ENCODE data around the gene SAG.

The SAG gene
- total RNA-seq: 0.18 to 0.22 reads per million in 2 experiments

DNA sequence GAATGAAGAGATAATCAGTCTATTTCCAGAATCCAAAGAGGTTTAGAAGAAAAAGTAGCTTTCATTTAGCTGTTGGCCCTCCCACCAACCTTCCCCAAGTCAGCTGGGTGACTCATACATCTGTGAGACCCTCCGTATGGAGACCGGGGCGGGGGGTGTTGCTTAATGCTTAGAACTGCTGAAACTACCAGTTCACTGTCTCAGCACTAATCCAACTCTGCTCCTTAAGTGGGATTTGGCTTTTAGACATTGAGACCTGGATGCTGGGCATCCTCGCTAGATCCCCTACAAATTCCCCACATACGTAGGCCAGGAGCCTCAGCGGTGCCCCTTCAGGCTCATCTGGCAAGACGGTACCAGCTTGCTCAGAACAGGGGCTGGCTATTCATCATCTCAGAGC is at the start of gene SAG:
Gene SAG, plus strand, starts transcription at position 252 of the 400 bp plus-strand sequence. CDS start 1,374 bp downstream, outside the sequence.
- DNase-seq (ENCODE audit: low read depth): no peak

DNA sequence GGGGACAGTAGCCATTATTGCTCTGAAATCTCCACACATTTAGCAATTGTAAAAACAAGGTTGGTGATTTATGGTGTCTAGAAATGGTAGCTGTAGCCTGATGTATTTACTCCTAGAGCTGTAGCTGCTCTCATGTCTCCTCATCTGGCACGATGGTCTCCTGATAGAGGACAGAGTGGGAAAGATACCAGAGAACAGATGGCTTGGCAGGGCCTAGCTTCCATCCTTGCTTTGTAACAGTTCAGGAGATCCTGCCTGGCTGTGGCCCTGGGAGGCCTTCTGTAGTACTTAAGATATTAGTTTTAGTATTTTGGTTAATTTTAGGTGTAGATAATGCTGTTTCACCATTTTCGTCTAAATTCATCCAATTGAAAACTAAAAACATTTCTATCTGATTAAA is 49.4 kb upstream of the SAG start:
- DNase-seq (ENCODE audit: low read depth): no peak

DNA sequence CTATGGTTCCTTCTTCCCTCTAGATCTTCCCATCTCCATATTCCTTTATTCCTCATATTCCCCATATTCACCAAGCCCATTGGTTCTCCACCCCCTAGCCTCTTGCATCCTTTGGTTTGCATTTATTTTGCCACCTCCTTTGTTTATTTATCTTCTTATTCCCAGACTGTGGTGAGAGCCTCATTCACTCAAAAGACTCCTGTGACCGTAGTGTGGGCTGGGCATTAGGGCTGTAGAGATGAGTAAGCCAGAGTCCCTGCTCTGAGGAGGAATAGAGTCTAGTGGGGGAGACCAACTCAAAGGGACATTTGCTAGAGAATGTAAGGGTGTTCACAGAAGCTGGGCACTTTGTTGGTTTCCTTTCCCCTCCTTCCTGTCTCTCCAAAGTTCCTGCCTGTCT is 47.9 kb upstream of the SAG start:
- no peak for DNase-seq (ENCODE audit: low read depth)

DNA sequence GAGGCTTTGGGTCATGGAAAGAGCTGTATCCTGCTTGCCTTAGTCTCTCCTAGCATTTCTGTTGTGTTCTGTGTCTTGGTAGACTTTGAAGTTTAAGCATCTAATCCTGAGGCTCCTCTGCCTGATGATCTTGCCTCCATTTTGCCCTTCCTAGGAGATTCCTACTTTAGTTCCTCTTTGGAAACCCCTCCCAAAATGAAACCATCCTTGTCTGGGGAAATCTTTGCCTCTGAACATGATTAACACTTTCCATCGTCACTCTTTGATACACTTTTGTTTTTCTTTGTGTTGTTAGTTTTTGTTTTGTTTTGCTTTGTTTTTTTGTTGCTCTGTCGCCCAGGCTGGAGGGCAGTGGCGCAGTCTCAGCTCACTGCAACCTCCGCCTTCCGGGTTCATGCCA is 47.0 kb upstream of the SAG start:
- DNase-seq (ENCODE audit: low read depth): no peak

DNA sequence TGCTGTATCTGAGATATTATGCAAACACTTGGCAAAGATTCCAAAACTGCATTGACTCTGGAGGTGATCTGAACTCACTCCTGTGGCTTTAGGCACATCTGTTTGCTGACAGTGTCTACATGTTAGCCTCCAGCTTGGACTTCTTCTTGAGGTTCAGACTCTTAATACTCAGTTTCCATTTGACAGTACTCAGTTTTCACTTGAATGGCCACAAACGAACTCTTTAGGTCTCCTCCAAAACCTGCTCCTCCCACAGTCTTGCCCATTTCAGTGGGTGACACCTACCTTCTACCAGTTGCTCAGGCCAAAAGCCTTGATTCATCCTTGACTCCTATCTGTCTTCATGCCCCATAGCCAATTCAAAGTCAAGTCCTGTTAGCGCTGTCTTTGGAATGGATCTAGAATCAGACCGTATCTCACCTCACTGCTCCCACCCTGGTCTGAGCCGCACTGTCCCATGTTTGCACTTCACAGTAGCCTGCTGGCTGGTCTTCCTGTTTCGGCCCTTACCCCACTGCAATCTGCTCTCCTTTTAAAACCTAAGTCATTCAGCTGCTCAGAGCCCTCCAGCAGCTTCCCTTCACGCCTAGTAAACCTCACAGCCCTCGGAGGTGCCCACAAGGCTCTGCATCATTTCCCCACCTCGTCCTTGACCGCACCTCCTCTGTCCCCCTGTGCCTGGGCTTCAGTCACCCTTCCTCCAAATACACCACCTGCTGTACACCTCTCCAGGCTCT is 45.6 kb upstream of the SAG start:
- DNase-seq (ENCODE audit: low read depth): no peak

DNA sequence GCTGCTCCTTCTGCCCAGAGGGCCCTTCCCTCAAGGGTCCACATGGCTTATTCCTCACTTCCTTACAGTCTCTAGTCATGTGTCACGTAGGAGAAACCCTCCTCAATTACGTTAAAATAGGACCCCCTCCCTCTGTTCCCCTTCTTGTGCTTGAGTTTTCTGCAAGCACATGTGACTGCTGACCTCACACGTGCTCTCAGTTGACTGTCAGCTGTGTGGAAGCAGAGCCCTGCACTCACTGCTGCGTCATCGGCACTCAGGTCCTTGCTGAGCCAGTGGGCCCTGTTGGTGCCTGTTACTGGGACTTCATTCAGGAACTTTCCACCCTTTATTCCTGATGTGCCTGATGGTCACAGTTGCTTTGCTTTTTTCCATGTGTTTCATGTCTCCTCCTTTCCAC is 45.1 kb upstream of the SAG start:
- DNase-seq (ENCODE audit: low read depth): no peak

DNA sequence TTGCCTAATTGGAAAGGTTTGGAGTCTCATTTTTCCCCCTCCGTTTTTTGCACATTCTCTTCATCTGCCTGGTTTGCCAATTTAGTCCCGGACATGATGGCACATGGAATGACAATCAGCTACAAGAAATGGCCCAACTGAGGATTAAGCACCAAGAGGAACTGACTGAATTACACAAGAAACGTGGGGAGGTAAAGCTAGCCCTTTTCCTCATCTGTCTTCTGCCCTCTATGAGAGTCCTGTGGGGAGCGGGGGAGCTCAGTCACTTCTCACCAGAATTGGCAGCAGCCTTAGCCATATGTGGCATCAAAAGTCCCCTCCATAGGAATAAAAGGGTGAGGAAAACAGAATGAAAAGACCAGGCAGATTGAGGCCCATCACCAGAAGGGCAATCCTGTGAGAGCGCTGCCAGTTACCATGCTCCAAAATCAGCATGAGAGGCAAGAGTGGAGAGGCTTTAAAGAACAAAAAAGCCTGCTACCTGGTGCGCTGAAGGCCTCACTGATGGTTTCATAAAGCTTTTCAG is 44.5 kb upstream of the SAG start:
- no peak for DNase-seq (ENCODE audit: low read depth)

DNA sequence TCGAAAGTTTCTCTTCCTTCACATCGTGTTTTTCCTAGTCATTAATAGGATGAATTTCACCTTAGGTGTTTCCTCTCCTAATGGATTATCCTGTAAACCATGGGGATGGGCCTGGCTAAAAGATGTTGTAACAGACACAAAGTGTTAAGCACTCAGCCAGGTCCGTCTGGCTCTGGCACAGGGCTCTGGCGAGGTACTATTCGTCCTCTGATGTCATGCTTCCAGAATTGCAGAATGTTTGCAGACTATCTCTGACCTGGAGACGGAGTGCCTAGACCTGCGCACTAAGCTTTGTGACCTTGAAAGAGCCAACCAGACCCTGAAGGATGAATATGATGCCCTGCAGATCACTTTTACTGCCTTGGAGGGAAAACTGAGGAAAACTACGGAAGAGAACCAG is 42.9 kb upstream of the SAG start:
- DNase-seq (ENCODE audit: low read depth): no peak

DNA sequence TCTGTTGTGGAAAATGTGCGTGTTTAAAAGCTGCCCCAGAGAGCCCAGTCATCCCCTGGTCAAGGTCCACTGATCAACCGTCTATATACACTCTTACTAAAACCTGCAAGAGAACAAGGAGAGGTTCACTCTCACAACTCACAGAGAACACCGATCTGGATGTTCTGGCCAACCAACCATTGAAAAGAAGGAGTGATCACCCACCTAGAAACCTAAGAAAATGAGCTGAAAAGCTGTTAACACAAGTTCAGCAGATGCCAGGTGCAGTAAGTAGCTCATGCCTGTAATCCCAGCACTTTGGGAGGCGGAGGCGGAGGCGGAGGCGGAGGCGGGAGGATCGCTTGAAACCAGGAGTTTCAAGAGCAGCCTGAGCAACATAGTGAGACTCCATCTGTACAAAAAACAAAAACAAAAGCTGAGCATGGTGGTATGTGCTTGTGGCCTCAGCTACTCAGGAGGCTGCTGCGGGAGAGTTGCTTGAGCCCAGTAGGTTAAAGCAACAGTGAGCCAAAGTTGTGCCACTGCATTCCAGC is 41.7 kb upstream of the SAG start:
- no peak for DNase-seq (ENCODE audit: low read depth)

DNA sequence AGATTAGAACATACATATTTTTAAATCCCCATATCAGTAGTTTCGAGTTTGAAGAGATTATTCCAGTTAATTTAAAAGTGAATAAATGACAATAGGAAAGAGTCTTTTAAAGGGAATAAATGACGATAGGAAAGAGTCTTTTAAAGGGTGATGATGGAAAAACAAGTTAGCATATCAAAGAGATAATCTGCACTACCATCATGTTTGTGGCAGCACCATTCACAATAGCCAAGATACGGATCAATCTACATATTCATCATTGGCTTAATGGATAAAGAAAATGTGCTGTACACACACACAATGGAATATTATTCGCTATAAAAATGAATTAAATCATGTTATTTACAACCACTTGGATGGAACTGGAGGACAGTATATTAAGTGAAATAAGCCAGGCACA is 41.1 kb upstream of the SAG start:
- DNase-seq (ENCODE audit: low read depth): no peak

DNA sequence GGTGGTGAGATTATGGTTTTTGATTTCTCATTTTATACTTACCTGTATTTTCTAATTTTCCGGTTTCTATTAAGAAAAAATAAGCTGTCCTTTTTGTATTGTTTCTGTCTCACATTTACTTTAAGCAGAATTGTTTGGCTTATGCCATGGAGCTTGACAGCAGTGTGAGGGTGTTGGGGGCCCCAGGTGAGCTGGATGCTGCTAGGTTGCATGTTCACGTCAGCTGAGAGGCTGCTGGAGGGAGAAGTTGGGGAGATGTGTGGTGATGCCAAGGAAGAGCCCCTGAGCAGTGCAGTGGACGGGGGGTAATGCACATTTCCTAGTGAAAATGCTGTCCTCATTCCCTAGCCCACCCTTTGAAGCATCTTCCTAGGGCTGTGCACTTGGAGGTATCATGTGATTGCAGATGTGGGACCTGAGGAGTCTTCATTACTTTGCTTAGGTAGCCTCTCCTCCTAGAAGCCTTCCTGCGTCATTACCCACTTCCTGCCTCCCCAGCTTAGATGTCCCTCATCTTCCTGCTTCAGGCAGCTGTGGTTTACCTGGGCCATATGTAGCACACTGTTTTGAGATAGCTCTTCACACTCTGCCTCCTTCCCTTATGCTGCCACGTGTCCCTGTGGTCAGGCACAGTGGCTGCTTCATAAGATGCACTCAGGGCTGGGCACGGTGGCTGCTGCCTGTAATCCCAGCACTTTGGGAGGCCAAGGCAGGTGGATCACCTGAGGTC is 39.9 kb upstream of the SAG start:
- peak; percentile 80 for DNase-seq (ENCODE audit: low read depth)

DNA sequence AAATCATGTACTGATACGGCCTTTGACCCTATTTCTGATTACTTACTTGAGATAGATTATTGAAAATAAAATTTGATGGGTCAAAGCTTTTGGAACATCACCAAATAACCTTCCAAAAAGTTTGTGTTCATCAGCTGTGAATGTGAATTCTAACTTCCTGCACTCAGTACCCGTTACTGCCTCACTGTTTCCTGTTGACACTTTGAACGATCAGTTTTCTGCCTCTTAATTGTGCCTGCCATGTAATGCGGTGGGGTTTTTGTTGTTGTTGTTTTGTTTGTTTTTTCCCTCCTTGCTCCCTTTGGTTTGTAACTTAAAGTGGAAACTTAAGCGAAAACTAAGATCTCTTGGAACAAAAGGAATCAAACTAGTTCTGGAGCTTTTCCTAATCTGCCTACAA is 37.2 kb upstream of the SAG start:
- DNase-seq (ENCODE audit: low read depth): no peak

DNA sequence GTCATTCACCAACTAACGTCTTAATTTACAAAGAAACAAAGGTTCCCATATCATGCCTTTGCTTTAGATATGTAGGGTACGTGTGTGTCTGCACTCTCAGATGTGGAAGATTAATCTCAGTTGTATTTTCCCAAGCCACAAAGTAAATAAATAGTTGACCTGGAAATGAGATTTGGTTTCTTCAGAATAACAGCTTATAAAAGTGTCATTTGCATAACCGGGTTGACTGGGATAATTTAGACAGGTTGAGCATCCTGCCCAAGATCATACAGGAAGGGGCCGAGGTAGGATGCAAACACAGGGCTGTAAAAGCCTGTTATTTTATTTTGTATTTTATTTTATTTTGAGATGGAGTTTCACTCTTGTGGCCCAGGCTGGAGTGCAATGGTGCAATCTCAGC is 36.7 kb upstream of the SAG start:
- DNase-seq (ENCODE audit: low read depth): no peak

DNA sequence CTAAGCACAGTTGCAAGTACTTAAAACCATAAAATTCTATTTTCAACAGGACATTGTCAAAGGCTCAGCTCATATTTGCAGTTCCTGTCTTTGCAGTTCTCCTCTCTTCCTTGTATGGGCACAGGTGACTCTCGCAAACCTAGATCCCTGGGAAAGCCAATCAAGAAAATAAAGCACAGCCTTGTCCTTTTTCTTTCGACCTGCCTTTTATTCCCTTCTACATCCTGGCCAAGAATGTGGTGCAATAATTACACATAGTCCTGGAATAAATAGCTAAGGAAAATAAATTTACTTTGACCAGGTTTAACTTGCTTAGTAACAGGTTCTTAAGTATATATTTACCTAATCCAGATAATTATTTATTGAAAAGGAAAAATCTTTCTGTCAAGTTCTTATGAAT is 35.9 kb upstream of the SAG start:
- no peak for DNase-seq (ENCODE audit: low read depth)

DNA sequence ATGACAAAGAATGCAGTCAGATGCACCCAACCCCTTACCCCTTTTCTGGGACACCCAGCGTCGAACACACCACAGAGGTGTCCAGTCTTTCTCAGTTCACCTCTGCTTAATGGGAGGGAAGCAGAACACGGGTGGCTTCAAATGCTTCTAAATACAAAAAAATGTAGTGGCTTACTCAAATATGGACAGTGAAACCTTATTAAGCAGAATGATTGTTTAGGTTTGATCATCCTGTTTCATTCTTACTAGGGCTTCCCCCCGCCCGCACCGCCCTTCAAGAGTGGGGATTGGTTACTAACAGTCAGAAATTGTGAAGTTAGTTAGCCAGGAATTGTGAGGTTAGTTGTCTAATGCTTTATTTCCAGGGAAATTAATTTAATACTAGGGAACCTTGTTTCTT is 34.5 kb upstream of the SAG start:
- no peak for DNase-seq (ENCODE audit: low read depth)

DNA sequence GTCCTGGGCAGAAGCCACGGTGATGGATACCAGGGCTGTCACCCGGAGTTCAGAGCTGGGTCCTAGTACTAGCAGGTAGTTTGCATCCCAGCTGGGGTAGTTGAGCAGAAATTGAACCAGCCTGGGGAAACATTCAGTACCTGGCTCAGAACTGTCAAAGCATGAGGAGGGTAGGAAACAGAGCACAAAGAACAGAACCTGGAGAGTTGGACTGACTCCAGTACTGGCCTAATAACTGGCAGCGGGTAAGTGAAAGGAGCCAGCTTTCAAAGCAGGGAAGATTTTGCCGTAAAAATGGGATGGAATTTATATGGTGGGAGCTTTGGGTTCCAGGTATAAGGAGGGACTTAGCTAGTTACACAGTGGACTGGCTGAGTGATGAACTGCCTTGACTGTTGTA is 32.4 kb upstream of the SAG start:
- DNase-seq (ENCODE audit: low read depth): no peak

DNA sequence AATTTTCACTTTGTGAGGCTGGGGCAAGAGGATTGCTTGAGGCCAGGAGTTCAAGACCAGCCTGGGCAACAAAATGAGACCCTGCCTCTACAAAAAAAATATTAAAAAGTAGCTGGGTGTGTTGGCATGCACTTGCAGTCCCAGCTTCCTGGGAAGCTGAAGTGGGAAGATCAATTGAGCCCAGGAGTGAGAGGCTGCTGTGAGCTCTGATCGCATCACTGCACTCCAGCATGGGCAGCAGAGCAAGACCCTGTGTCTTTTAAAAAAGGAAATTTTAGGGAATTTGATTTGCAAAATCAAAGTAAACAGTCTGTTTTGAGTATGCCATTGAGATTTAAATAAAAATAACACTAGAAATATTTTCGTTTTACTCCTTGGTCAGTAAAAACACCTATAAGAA is 28.7 kb upstream of the SAG start:
- no peak for DNase-seq (ENCODE audit: low read depth)

DNA sequence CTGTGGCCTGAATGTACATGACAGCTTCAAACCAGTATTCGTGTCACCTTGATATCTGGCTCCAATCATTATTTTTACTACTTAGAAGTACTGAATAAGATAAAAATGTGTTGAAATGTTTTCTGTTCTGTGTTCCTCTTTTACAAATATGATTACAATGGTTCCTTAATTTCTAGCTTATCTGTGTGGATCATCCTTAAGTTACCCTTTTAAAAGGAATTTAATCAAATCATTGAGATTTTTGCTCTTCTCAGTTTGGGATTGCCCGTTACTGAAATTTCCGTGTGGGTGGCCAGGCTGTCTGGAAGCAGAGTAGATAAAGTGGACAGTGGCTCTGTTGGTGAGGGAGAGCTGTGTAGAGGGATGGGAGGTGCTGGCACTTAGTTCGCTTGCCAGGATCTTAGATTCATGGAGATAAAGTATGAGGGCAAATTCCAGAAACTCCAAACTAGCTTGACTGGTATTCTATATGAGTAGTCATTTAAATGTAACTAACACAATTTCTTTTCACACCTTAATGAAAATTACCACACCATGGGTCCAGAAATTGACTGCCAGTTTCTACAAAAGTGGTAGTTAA is 27.4 kb upstream of the SAG start:
- no peak for DNase-seq (ENCODE audit: low read depth)

DNA sequence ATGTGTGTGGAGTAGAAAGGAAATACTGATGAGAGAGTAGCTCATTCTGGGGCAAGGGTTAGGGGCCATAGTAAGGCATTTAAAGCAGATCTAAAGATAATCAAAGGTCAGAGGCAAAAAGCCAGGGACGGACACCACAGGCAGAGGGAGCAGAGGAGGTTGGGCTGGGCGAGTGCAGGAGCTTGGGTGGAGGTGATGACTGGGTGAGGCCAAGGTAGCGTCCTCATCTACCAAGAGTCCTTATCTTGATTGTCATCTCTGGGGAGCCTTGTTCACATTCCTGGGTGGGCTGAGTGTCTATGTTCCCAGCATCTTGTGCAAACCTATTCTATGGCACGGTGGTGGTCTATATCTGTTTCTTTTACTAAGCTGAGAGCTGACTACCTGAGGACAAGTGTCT is 26.1 kb upstream of the SAG start:
- DNase-seq (ENCODE audit: low read depth): no peak

DNA sequence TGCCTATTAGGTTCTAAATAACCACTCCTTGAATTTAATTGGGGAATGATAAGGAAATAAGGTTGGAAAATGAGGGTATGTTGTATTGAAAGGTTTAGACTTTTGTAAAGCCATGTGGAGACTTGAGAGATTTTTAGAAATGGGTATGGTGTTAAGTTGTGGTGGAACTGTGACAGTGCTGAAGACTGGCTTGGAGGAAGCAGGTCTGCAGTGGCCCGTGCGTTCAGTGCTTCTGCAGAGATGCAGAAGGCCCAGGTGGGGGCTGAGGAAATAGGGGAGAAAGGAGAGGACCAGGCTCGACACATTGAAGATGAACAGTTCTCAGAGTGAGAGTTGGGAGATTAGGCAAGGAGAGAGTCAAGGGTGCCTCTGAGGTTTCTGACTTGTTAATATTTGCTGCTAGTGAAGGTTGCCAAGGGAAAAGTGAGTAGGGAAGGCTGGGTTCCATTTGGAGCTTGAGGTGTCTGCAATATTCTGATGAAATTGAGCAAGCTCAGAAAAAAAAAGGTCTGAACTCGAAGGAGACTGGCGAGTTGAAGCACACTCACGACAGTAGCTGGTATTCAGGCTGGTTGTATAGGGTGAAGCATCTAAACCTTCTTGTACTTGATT is 25.5 kb upstream of the SAG start:
- DNase-seq (ENCODE audit: low read depth): no peak

DNA sequence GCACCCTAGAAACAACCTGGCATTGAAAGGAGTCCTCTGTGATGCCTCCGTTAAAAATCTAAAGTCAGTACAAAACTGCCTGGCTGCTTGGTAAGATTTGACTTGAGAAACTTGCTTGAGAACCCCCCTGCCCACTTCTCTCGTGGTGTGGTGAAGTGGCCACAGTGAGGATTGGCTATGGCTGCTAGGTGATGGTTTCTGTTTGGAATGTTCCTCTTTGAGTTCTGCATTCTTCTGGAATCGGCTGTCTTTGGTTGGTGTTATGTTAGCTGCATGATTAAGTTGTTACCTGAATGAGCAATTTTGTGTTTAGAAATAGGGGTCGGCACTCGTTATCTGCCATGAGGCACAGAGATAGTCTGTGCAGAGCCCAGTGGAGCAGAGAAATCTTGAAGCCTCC is 21.7 kb upstream of the SAG start:
- no peak for DNase-seq (ENCODE audit: low read depth)

DNA sequence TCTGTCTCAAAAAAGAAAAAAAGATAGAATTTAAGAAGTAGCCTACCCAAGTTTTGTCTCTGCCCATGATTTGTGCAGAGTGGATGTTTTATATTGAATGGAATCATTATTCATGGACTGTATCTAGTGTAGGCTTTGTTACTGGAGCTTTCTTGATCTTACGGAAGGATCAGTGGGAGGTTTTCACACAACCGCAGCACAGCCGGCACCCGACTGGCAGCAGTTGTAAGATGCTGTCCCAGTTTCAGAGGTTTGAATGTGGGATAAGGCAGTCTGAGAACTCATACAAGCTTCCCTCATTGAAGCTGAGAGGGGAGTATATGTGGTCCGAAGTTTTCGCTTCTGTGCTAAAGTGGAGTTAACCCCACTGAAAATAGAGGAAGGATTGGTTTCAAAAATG is 19.7 kb upstream of the SAG start:
- no peak for DNase-seq (ENCODE audit: low read depth)

All from T follicular helper cell (primary cell).